Activated naive CD4-positive, alpha-beta T cell treated with anti-CD3 and anti-CD28 coated beads for 36 hours (primary cell): ENCODE results near the gene MSH6. TPM values are rescaled to one million over a fixed set of nuclear protein-coding genes. Genes with fewer than 3 reads are reported as not detected.
"Not testable (repeated sequence)": the region's sequence is repeated elsewhere in the genome, so short reads cannot be mapped to it uniquely, and the experiment has no call there.

Experiments
- CTCF ChIA-PET: fragments of 350-600 bp; sonication (Branson Sonifier 250); formaldehyde crosslinking; loops from one replicate; lab custom pipeline; 2021; ENCODE audit warnings: antibody characterized with exemption; lab: Charles Lee
- DNase-seq: peaks from one replicate; pipeline ENCODE4 v3.0.0-alpha.2; 2020
- H3K27ac Mint-ChIP-seq: one replicate; pipeline ENCODE4 v1.8.0; 2021; ENCODE audit warnings: mild to moderate bottlenecking, mixed read lengths
- H3K27me3 Mint-ChIP-seq: one replicate; pipeline ENCODE4 v1.8.0; 2021; ENCODE audit warnings: low read depth, mixed read lengths
- H3K36me3 Mint-ChIP-seq: one replicate; pipeline ENCODE4 v1.8.0; 2021; ENCODE audit warnings: low read depth, mixed read lengths
- H3K4me1 Mint-ChIP-seq: one replicate; pipeline ENCODE4 v1.8.0; 2021; ENCODE audit warnings: low read depth, mixed read lengths
- H3K4me3 Mint-ChIP-seq: one replicate; pipeline ENCODE4 v1.8.0; 2021; ENCODE audit warnings: mild to moderate bottlenecking, moderate library complexity, mixed read lengths
- H3K9me3 Mint-ChIP-seq: one replicate; pipeline ENCODE4 v1.8.0; 2021; ENCODE audit warnings: mixed read lengths
- intact Hi-C: fragments of 100-400 bp; cut with micrococcal nuclease; formaldehyde crosslinking; loops from one replicate; pipeline ENCODE4 v1.15.1; 2023
- total RNA-seq, 2 experiments: library from RNA; stranded (reverse); gene quantifications; one replicate each; pipeline ENCODE4 v1.2.3, GENCODE V29; 2021

Gene MSH6
- total RNA-seq, 2 experiments from 2014 or later, result 127 to 128 TPM

DNA sequence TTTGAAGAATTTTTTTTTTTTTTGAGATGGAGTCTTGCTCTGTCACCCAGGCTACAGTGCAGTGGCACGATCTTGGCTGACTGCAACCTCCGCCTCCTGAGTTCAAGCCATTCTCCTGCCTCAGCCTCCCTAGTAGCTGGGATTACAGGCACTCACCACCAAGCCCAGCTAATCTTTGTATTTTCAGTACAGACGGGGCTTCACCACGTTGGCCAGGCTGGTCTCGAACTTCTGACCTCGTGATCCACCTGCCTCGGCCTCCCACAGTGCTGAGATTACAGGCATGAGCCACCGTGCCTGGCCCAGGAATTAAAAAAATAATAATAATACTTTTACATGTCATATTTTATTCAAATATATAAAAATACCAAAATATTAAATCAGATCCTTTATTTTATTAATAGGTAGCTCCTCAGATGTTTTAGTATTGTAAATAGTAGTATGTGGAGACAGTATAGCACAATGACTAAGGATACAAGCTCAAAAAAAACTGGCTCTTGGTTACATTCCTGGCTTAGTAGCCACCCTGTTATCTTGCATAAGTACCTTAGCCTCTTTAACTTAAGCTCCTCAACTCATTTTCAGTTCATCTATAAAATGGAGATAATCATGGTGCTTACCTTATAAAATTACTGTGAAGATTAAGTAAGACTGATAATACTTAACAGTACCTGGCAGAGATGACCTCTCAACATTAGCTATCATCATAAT, 70.3 kb downstream of the MSH6 start:
- CTCF ChIA-PET, result interaction anchor here (0.5 to 0.9 kb wide), 5 partner anchors 15 to 282 kb away, joined by 3 to 4 read pairs (median 3); no protein-coding TSS in a partner anchor
- H3K9me3 Mint-ChIP-seq, intact Hi-C loops: not testable (repeated sequence)

More for the DNA sequence above, 70.3 kb downstream of the MSH6 start:
- not testable (repeated sequence) for H3K4me3 Mint-ChIP-seq, H3K27ac Mint-ChIP-seq, H3K36me3 Mint-ChIP-seq, H3K27me3 Mint-ChIP-seq, DNase-seq
- H3K4me1 Mint-ChIP-seq, result peaks cover 49% of the 10 kb centered on the region

Other genes starting within 250 kb of the MSH6 start
- under 1 TPM; 0.17 to 0.30 TPM for gene KCNK12, start 212.2 kb upstream of the MSH6 start, total RNA-seq
- 10 to 100 TPM; 32.8 to 35.0 TPM for gene FBXO11, start 123.4 kb downstream of the MSH6 start, total RNA-seq